ENCODE measurements around the gene STXBP4. TPM values are rescaled to one million over a fixed set of nuclear protein-coding genes. Genes with fewer than 3 reads are reported as not detected.

STXBP4 gene
- total RNA-seq, 2 experiments from 2014 or later: 9.4 to 12.6 TPM

DNA sequence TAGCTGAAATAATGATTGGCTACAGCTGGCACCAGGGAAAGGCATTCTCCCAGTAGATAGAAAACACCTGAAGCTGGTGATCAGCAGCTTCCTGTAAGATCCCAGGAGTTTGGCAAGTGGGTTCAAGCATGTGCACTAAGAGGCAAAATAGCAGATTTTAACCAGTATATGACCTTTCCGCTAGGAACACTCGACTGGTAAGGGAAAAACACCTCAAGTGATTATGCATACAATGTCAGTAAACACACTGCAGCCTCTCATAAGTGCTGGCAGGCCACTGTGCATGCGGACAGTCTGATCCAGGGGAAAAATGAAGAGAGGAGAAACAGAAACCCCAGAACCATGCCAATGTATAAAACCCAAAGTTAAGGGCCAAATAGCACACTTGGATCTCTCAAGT is 247.1 kb downstream of the STXBP4 start:
- CTCF ChIA-PET (ENCODE audit: unreplicated experiment): no interaction called here
- POLR2A ChIA-PET: interaction anchor here (0.6 kb wide), 1 partner anchor 164 kb away, joined by 3 read pairs; no protein-coding TSS in a partner anchor
- no peaks in the 10 kb centered on the region for H3K36me3 ChIP-seq (ENCODE audit: insufficient read depth, low read length)
- no TSS peak for BruUV-seq (replicated peaks)
- no peaks in the 10 kb centered on the region for H3K9me2 ChIP-seq (ENCODE audit: insufficient read depth, low read length)
- no peak overlapping the region for H3K4me3 ChIP-seq (ENCODE audit: low read depth, low read length, poor library complexity, severe bottlenecking)
- no peaks in the 10 kb centered on the region for H4K20me1 ChIP-seq (ENCODE audit: insufficient read depth, low read length)
- H3K27ac ChIP-seq (ENCODE audit: low read depth, low read length, poor library complexity, severe bottlenecking): no peak overlapping the region
- H2AFZ ChIP-seq (ENCODE audit: low read length): no peak overlapping the region
- TF ChIP-seq EZH2phosphoT487 (IDR thresholded peaks at IDR 0.05; ENCODE audit: borderline replicate concordance, low read depth, low read length): no peak
- TF ChIP-seq, protein P1, sequence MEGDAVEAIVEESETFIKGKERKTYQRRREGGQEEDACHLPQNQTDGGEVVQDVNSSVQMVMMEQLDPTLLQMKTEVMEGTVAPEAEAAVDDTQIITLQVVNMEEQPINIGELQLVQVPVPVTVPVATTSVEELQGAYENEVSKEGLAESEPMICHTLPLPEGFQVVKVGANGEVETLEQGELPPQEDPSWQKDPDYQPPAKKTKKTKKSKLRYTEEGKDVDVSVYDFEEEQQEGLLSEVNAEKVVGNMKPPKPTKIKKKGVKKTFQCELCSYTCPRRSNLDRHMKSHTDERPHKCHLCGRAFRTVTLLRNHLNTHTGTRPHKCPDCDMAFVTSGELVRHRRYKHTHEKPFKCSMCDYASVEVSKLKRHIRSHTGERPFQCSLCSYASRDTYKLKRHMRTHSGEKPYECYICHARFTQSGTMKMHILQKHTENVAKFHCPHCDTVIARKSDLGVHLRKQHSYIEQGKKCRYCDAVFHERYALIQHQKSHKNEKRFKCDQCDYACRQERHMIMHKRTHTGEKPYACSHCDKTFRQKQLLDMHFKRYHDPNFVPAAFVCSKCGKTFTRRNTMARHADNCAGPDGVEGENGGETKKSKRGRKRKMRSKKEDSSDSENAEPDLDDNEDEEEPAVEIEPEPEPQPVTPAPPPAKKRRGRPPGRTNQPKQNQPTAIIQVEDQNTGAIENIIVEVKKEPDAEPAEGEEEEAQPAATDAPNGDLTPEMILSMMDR (conservative IDR thresholded peaks at IDR 0.05; ENCODE audit: low read length): no peak
- H3K4me2 ChIP-seq (ENCODE audit: low read length): no peak overlapping the region
- H3K9me3 ChIP-seq (ENCODE audit: low read length): no peaks in the 10 kb centered on the region
- DNase-seq (ENCODE audit: low spot score): no peak
- no peaks in the 10 kb centered on the region for H3K79me2 ChIP-seq (ENCODE audit: insufficient read depth, low read depth, low read length)
- no peaks in the 10 kb centered on the region for H3K4me1 ChIP-seq (ENCODE audit: insufficient read depth, low read length, poor library complexity, severe bottlenecking)
- intact Hi-C loops (cut with micrococcal nuclease; ENCODE audit: unreplicated experiment): no loop called here

DNA sequence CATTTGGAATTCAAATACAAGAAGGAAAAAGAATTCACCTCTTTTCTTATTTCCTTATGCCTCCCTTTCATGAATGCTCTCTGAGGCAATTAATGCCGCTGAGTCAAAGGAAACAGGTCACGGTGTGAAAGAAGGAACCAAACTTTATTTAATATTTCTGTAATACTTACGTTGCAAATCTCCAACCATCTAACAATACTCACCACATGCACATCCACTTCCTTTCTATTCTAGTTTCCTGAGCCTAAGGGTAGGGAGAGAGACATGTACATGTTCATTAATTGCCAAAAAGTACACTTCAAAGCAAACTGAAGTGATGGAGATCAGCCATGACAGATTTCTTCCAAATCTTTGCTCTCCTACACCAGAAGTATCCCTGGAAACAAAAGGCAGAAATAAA is 248.3 kb downstream of the STXBP4 start:
- ChIA-PET CTCF (ENCODE audit: unreplicated experiment) (no interaction called here), POLR2A (no interaction called here)
- H3K9me3 ChIP-seq (ENCODE audit: low read length): no peaks in the 10 kb centered on the region
- no peak for DNase-seq (ENCODE audit: low spot score)
- intact Hi-C loops (cut with micrococcal nuclease; ENCODE audit: unreplicated experiment): no loop called here
- no peaks in the 10 kb centered on the region for H3K9me2 ChIP-seq (ENCODE audit: insufficient read depth, low read length)
- no peak overlapping the region for H3K4me3 ChIP-seq (ENCODE audit: low read depth, low read length, poor library complexity, severe bottlenecking)
- H4K20me1 ChIP-seq (ENCODE audit: insufficient read depth, low read length): no peaks in the 10 kb centered on the region
- no peak overlapping the region for H3K4me2 ChIP-seq (ENCODE audit: low read length)
- H3K4me1 ChIP-seq (ENCODE audit: insufficient read depth, low read length, poor library complexity, severe bottlenecking): no peaks in the 10 kb centered on the region
- no peak for TF ChIP-seq EZH2phosphoT487 (IDR thresholded peaks at IDR 0.05; ENCODE audit: borderline replicate concordance, low read depth, low read length)
- TF ChIP-seq, protein P1 (conservative IDR thresholded peaks at IDR 0.05; ENCODE audit: low read length): no peak
- H3K27ac ChIP-seq (ENCODE audit: low read depth, low read length, poor library complexity, severe bottlenecking): no peak overlapping the region
- H3K36me3 ChIP-seq (ENCODE audit: insufficient read depth, low read length): no peaks in the 10 kb centered on the region
- H2AFZ ChIP-seq (ENCODE audit: low read length): no peak overlapping the region
- BruUV-seq (replicated peaks): no TSS peak
- no peaks in the 10 kb centered on the region for H3K79me2 ChIP-seq (ENCODE audit: insufficient read depth, low read depth, low read length)

DNA sequence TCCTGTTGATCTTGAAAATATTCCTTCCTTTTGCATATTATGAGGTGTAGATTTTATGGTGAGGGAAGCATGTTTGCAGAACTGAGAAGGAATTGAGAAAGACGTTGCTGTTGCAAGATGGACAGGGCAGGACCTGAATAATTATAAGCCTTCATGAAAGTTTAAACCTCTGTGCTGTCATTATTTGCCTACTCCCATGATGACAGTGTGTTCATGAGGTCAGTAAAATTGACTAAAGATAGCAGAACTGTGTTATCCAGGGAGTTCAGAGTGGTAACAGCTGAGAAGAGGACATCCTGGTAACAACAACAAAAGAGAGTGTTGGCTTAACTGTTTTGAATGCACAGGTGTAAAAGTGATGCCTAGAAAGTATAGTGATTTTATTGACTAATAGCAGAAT is 250.9 kb downstream of the STXBP4 start:
- no peaks in the 10 kb centered on the region for H3K9me2 ChIP-seq (ENCODE audit: insufficient read depth, low read length)
- no peak overlapping the region for H3K4me2 ChIP-seq (ENCODE audit: low read length)
- no peak overlapping the region for H2AFZ ChIP-seq (ENCODE audit: low read length)
- H4K20me1 ChIP-seq (ENCODE audit: insufficient read depth, low read length): no peaks in the 10 kb centered on the region
- no peak for DNase-seq (ENCODE audit: low spot score)
- H3K4me1 ChIP-seq (ENCODE audit: insufficient read depth, low read length, poor library complexity, severe bottlenecking): no peaks in the 10 kb centered on the region
- POLR2A ChIA-PET: no interaction called here
- no peaks in the 10 kb centered on the region for H3K36me3 ChIP-seq (ENCODE audit: insufficient read depth, low read length)
- no peak overlapping the region for H3K4me3 ChIP-seq (ENCODE audit: low read depth, low read length, poor library complexity, severe bottlenecking)
- no peaks in the 10 kb centered on the region for H3K79me2 ChIP-seq (ENCODE audit: insufficient read depth, low read depth, low read length)
- CTCF ChIA-PET (ENCODE audit: unreplicated experiment): no interaction called here
- H3K9me3 ChIP-seq (ENCODE audit: low read length): no peaks in the 10 kb centered on the region
- no peak overlapping the region for H3K27ac ChIP-seq (ENCODE audit: low read depth, low read length, poor library complexity, severe bottlenecking)
- no TSS peak for BruUV-seq (replicated peaks)
- intact Hi-C loops (cut with micrococcal nuclease; ENCODE audit: unreplicated experiment): no loop called here
- TF ChIP-seq, protein P1 (conservative IDR thresholded peaks at IDR 0.05; ENCODE audit: low read length): no peak
- TF ChIP-seq EZH2phosphoT487 (IDR thresholded peaks at IDR 0.05; ENCODE audit: borderline replicate concordance, low read depth, low read length): no peak

All from OCI-LY7 (cell line).